SK-N-SH treated with all-trans-retinoic acid at 6 μM for 48 hours (cell line): ENCODE results near the gene TRNP1.

Experiments used
- ATAC-seq: fragments of 200-7000 bp; cut with Tn5 transposase; 3 replicates; pipeline ENCODE4 v1.9.1; 2020; ENCODE audit warnings: mild to moderate bottlenecking, moderate library complexity
- ARNTL ChIP-seq: fragments of 450-650 bp; formaldehyde crosslinking; IDR thresholded peaks from 2 replicates; pipeline ENCODE4 v1.5.0; 2020; ENCODE audit warnings: low read depth, mild to moderate bottlenecking, moderate library complexity, borderline replicate concordance
- CREB5 ChIP-seq: fragments of 250-450 bp; sonication (Bioruptor Pico); IDR thresholded peaks from 2 replicates; pipeline ENCODE4 v1.5.1; 2020; ENCODE audit warnings: low read depth, mild to moderate bottlenecking, moderate library complexity
- CSDC2 ChIP-seq: fragments of 250-450 bp; sonication (Bioruptor Pico); IDR thresholded peaks from 2 replicates; pipeline ENCODE4 v1.5.0; 2020; ENCODE audit warnings: mild to moderate bottlenecking, moderate library complexity
- ESRRG ChIP-seq: fragments of 250-450 bp; sonication (Bioruptor Pico); IDR thresholded peaks from 2 replicates; pipeline ENCODE4 v1.6.1; 2021; ENCODE audit warnings: mild to moderate bottlenecking
- ISL1 ChIP-seq: fragments of 250-450 bp; sonication (Bioruptor Pico); IDR thresholded peaks from 2 replicates; pipeline ENCODE4 v2.1.2; 2022; ENCODE audit warnings: mild to moderate bottlenecking, moderate library complexity
- OSR1 ChIP-seq: fragments of 250-450 bp; sonication (Bioruptor Pico); IDR thresholded peaks from 2 replicates; pipeline ENCODE4 v1.8.0; 2022; ENCODE audit warnings: moderate library complexity, mild to moderate bottlenecking, inconsistent platforms
- PATZ1 ChIP-seq: fragments of 250-450 bp; sonication (Bioruptor Pico); IDR thresholded peaks from 2 replicates; pipeline ENCODE4 v1.8.0; 2020; ENCODE audit warnings: mild to moderate bottlenecking, moderate library complexity, borderline replicate concordance
- POU6F1 ChIP-seq: fragments of 250-450 bp; sonication (Bioruptor Pico); IDR thresholded peaks from 2 replicates; pipeline ENCODE4 v1.8.0; 2021; ENCODE audit warnings: low read depth, mild to moderate bottlenecking, moderate library complexity, borderline replicate concordance
- PPARA ChIP-seq: fragments of 250-450 bp; sonication (Bioruptor Pico); IDR thresholded peaks from 2 replicates; pipeline ENCODE4 v1.5.0; 2020; ENCODE audit warnings: mild to moderate bottlenecking, borderline replicate concordance
- RARB ChIP-seq: fragments of 250-450 bp; sonication (Bioruptor Pico); IDR thresholded peaks from 2 replicates; pipeline ENCODE4 v1.8.0; 2021; ENCODE audit warnings: mild to moderate bottlenecking, moderate library complexity
- SNAI2 ChIP-seq: fragments of 250-450 bp; sonication (Bioruptor Pico); IDR thresholded peaks from 2 replicates; pipeline ENCODE4 v1.5.0; 2020; ENCODE audit warnings: mild to moderate bottlenecking, moderate library complexity
- TCF4 ChIP-seq: fragments of 250-450 bp; sonication (Bioruptor Pico); IDR thresholded peaks from 2 replicates; pipeline ENCODE4 v1.8.0; 2021; ENCODE audit warnings: mild to moderate bottlenecking, moderate library complexity, borderline replicate concordance
- TSHZ2 ChIP-seq: fragments of 250-450 bp; sonication (Bioruptor Pico); IDR thresholded peaks from 2 replicates; pipeline ENCODE4 v1.5.0; 2020; ENCODE audit warnings: mild to moderate bottlenecking, moderate library complexity
- ZC3H10 ChIP-seq: fragments of 250-450 bp; sonication (Bioruptor Pico); IDR thresholded peaks from 2 replicates; pipeline ENCODE4 v1.5.1; 2021; ENCODE audit warnings: mild to moderate bottlenecking, moderate library complexity
- ZFP3 ChIP-seq: fragments of 250-450 bp; sonication (Bioruptor Pico); IDR thresholded peaks from 2 replicates; pipeline ENCODE4 v1.5.0; 2020; ENCODE audit warnings: mild to moderate bottlenecking, moderate library complexity
- ZFP30 ChIP-seq: fragments of 450-650 bp; formaldehyde crosslinking; IDR thresholded peaks from 2 replicates; pipeline ENCODE4 v1.5.0; 2022; ENCODE audit warnings: mild to moderate bottlenecking, moderate library complexity
- ZNF565 ChIP-seq: fragments of 450-650 bp; formaldehyde crosslinking; conservative IDR thresholded peaks from 2 replicates; pipeline ENCODE4 v1.5.0; 2020; ENCODE audit warnings: low read depth, mild to moderate bottlenecking, moderate library complexity
- ZNF8 ChIP-seq: fragments of 450-650 bp; formaldehyde crosslinking; IDR thresholded peaks from 2 replicates; pipeline ENCODE4 v1.5.0; 2020; ENCODE audit warnings: mild to moderate bottlenecking, moderate library complexity
- TF ChIP-seq, protein P1 (sequence below): fragments of 250-450 bp; sonication (Bioruptor Pico); IDR thresholded peaks from 2 replicates; pipeline ENCODE4 v1.5.1; 2021; ENCODE audit warnings: mild to moderate bottlenecking, moderate library complexity

Gene TRNP1

DNA sequence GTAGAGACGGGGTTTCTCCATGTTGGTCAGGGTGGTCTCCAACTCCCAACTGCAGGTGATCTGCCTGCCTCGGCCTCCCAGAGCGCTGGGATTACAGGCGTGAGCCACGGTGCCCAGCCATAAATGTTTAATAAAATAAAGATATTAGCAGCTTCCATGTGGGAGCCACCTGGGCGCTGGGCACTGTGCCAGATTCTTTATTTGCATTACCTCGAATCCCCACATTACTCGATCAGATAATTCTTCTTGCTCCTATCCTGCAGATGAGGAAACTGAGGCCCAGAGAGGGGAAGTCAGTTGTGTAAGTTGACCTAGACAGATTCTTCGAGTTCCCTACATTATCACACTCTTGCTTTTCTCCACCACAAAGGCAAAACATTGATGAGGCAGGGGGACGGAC, 44.0 kb downstream of the TRNP1 start:
- no peak for ATAC-seq
- TF ChIP-seq PATZ1 (no peak), PPARA (CRISPR knock-in tag) (no peak), RARB (CRISPR knock-in tag) (no peak), ZFP30 (no peak), ZNF8 (CRISPR knock-in tag) (no peak), ISL1 (CRISPR knock-in tag) (no peak), ZNF565 (CRISPR knock-in tag) (no peak), TCF4 (CRISPR knock-in tag) (no peak)

GRCh38 chr1:27038020-27038419, 44.5 kb downstream of the TRNP1 start:
- no peak for TF ChIP-seq POU6F1 (CRISPR knock-in tag)
- ATAC-seq, result no peak

- TF ChIP-seq ESRRG (CRISPR knock-in tag) (no peak), ZFP30 (no peak), CSDC2 (CRISPR knock-in tag) (no peak)
These were observed 49.2 kb downstream of the TRNP1 start for GRCh38 chr1:27042670-27043069.

DNA sequence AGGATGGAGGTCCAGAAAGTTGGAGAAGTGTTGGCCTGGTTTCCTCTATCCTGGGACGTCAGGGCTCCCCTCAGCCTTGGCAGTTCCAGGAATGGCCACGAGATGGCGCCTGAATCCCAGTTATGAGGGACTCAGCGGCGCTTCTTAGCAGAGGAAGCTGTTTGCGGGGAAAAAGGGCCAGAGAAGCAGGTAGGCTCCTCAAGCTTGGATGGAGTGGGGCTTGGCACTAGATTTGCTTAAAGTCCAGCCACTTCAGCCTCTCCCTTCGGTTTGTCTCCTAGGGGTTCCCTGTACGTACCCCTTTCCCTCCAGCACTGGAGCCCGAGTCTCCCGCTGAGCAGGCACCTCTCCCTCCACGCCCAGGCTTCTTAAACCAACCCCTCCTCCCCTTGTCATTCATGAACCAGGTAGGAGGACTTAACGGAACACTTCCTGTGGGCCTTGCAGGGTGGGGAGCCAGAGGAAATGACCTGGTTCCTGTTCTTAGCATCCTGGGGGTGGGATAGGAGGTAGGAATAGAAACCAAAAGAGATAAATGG, 51.2 kb downstream of the TRNP1 start:
- no peak for TF ChIP-seq SNAI2
- no peak for TF ChIP-seq TSHZ2 (CRISPR knock-in tag)
- no peak for TF ChIP-seq ZFP3 (CRISPR knock-in tag)
- TF ChIP-seq TCF4 (CRISPR knock-in tag), result no peak
- no peak for TF ChIP-seq ZC3H10
- no peak for TF ChIP-seq ZFP30
- no peak for TF ChIP-seq ZNF8 (CRISPR knock-in tag)
- TF ChIP-seq ARNTL (CRISPR knock-in tag), result no peak
- no peak for TF ChIP-seq CSDC2 (CRISPR knock-in tag)
- TF ChIP-seq CREB5 (CRISPR knock-in tag), result no peak
- TF ChIP-seq PPARA (CRISPR knock-in tag), result no peak
- no peak for TF ChIP-seq POU6F1 (CRISPR knock-in tag)
- TF ChIP-seq, protein P1, sequence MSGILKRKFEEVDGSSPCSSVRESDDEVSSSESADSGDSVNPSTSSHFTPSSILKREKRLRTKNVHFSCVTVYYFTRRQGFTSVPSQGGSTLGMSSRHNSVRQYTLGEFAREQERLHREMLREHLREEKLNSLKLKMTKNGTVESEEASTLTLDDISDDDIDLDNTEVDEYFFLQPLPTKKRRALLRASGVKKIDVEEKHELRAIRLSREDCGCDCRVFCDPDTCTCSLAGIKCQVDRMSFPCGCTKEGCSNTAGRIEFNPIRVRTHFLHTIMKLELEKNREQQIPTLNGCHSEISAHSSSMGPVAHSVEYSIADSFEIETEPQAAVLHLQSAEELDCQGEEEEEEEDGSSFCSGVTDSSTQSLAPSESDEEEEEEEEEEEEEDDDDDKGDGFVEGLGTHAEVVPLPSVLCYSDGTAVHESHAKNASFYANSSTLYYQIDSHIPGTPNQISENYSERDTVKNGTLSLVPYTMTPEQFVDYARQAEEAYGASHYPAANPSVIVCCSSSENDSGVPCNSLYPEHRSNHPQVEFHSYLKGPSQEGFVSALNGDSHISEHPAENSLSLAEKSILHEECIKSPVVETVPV (CRISPR knock-in tag), result no peak
- TF ChIP-seq OSR1, result no peak
- TF ChIP-seq PATZ1, result no peak
- ATAC-seq, result peak; percentile 97

More at GRCh38 chr1:27042670-27043069, 49.2 kb downstream of the TRNP1 start:
- no peak for ATAC-seq
